Measurements from ENCODE around the gene CD247. TPM values are rescaled to one million over a fixed set of nuclear protein-coding genes. Genes with fewer than 3 reads are reported as not detected.

Gene CD247
- total RNA-seq, 1 donor from 2014 or later: 1.3 TPM

DNA sequence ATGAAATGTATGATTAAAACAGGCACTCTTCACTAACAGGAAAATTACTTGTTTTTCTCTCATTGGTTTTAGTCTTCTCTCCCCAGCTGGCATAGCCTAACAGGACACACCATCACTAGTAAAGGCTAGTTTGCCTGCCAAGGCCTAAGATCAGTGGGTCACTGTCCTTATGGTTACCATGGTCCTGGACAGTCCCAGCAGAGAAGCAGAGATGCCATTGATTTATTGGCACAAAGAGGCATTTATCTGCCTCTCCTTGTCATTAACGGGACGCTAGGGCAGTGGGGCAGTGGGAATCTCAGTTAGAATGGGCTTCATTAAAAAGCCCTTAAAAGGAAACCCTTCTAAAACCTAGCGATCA lies 13.9 kb downstream of the CD247 start:
- Histone ChIP-seq H3K27ac (no peak overlapping the region), H3K27me3 (no peaks in the 10 kb centered on the region), H4K20me1 (ENCODE audit: low read depth) (no peaks in the 10 kb centered on the region), H3K4me1 (peaks cover 46% of the 10 kb centered on the region), H3K9me3 (ENCODE audit: low read depth) (no peaks in the 10 kb centered on the region), H3K79me2 (ENCODE audit: low read depth) (no peaks in the 10 kb centered on the region), H3K4me2 (peak overlapping the region; percentile 30), H3K36me3 (no peaks in the 10 kb centered on the region), H3F3A (ENCODE audit: low read depth) (peaks cover 30% of the 10 kb centered on the region), H3K9ac (no peak overlapping the region), H3K4me3 (no peak overlapping the region), H2AFZ (replicated peaks) (no peak overlapping the region)
- peaks cover 79% of the 10 kb centered on the region for H3K4me1 Mint-ChIP-seq
- peaks cover 10% of the 10 kb centered on the region for H3K27me3 Mint-ChIP-seq (ENCODE audit: insufficient read depth, low read depth)
- peak overlapping the region; percentile 23 for H3K27ac Mint-ChIP-seq
- no peaks in the 10 kb centered on the region for H3K9me3 Mint-ChIP-seq
- peaks cover 2% of the 10 kb centered on the region for H3K36me3 Mint-ChIP-seq
- TF ChIP-seq EZH2 (IDR thresholded peaks at IDR 0.05): no peak
- no peak overlapping the region for H3K4me3 Mint-ChIP-seq
- no peak for DNase-seq (ENCODE audit: low spot score)

- Histone ChIP-seq H3K79me2 (ENCODE audit: low read depth) (no peaks in the 10 kb centered on the region), H3K27ac (no peak overlapping the region), H3K27me3 (no peaks in the 10 kb centered on the region), H3K36me3 (no peaks in the 10 kb centered on the region), H3K4me1 (peaks cover 46% of the 10 kb centered on the region), H3K4me2 (peak overlapping the region; percentile 30), H2AFZ (replicated peaks) (no peak overlapping the region), H3K9ac (no peak overlapping the region), H3F3A (ENCODE audit: low read depth) (peaks cover 30% of the 10 kb centered on the region), H3K4me3 (no peak overlapping the region), H3K9me3 (ENCODE audit: low read depth) (no peaks in the 10 kb centered on the region), H4K20me1 (ENCODE audit: low read depth) (no peaks in the 10 kb centered on the region)
- Mint-ChIP-seq H3K4me3 (peak overlapping the region; percentile 59), H3K9me3 (no peaks in the 10 kb centered on the region), H3K27ac (peak overlapping the region; percentile 23), H3K36me3 (peaks cover 2% of the 10 kb centered on the region), H3K4me1 (peaks cover 78% of the 10 kb centered on the region), H3K27me3 (ENCODE audit: insufficient read depth, low read depth) (peaks cover 10% of the 10 kb centered on the region)
- DNase-seq (ENCODE audit: low spot score): no peak
- TF ChIP-seq EZH2 (IDR thresholded peaks at IDR 0.05) (no peak), CTCF (IDR thresholded peaks at IDR 0.05) (no peak), EZH2phosphoT487 (IDR thresholded peaks at IDR 0.05) (no peak)
Measured at GRCh38 chr1:167503626-167504466, 14.5 kb downstream of the CD247 start.

DNA sequence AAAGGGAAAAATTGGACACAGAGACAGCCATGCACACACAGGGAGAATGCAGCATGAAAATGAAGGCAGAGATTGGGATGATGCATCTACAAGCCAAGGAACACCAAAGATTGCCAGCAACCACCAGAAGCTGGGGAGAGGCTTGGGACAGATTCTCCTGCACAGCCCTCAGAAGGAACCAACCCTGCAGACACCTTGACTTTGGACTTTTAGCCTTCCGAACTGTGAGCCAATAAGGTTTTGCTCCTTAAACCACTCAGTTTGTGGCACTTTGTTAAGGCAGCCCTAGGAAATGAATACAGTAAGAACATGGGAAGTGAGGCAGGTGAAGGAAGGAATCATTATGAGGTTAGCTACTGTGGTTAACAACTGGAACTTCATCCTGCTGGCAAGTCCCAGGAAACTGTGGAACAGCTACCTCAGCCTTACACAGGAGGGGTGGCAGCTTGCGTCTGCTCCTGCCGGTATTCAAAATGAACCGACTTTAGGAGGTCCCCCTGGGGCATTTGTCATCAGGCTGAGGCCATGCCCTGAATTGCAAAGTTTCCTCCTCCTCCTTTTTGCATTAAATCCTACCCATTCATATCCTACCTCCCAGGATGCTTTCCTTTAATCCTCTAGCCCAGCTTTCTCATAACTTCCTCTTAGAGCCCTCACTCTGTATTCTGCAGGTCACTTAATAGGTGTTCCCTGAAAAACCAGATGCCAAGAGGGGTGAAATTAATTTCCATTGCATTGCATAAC lies 15.4 kb downstream of the CD247 start:
- no peaks in the 10 kb centered on the region for H3K36me3 ChIP-seq
- TF ChIP-seq EZH2 (IDR thresholded peaks at IDR 0.05): no peak
- TF ChIP-seq EZH2phosphoT487 (IDR thresholded peaks at IDR 0.05): no peak
- no peak for TF ChIP-seq CTCF (IDR thresholded peaks at IDR 0.05)
- no peak overlapping the region for H3K4me3 ChIP-seq
- H3K4me1 ChIP-seq: peaks cover 38% of the 10 kb centered on the region
- Mint-ChIP-seq H3K9me3 (no peaks in the 10 kb centered on the region), H3K27me3 (ENCODE audit: insufficient read depth, low read depth) (peaks cover 12% of the 10 kb centered on the region), H3K4me3 (peak overlapping the region; percentile 59), H3K36me3 (peaks cover 2% of the 10 kb centered on the region), H3K27ac (peak overlapping the region; percentile 23), H3K4me1 (peaks cover 68% of the 10 kb centered on the region)
- no peak overlapping the region for H3K27ac ChIP-seq
- H3K27me3 ChIP-seq: no peaks in the 10 kb centered on the region
- H3F3A ChIP-seq (ENCODE audit: low read depth): peaks cover 21% of the 10 kb centered on the region
- H3K4me2 ChIP-seq: peak overlapping the region; percentile 30
- H3K79me2 ChIP-seq (ENCODE audit: low read depth): no peaks in the 10 kb centered on the region
- H3K9ac ChIP-seq: no peak overlapping the region
- no peaks in the 10 kb centered on the region for H3K9me3 ChIP-seq (ENCODE audit: low read depth)
- no peak overlapping the region for H2AFZ ChIP-seq (replicated peaks)
- H4K20me1 ChIP-seq (ENCODE audit: low read depth): no peaks in the 10 kb centered on the region
- peak; percentile 35 for DNase-seq (ENCODE audit: low spot score)
